Endothelial cell of umbilical vein (primary cell): ENCODE results near the gene ETV7. TPM values are rescaled to one million over a fixed set of nuclear protein-coding genes. Genes with fewer than 3 reads are reported as not detected.

ENCODE experiments used
- BruUV-seq: library from RNA; stranded (reverse); fragments of 400-500 nt; replicated peaks from 2 replicates; lab custom pipeline; 2021; lab: Mats Ljungman, UMichigan
- CTCF ChIA-PET: fragments of 300-600, 350-600 bp; sonication (Branson Sonifier 250); formaldehyde crosslinking; loops from one replicate; lab custom pipeline; 2021; ENCODE audit warnings: antibody characterized with exemption, inconsistent platforms; lab: Charles Lee
- POLR2A ChIA-PET: fragments of 300-600, 350-600 bp; sonication (Branson Sonifier 250); formaldehyde crosslinking; loops from one replicate; lab custom pipeline; 2021; ENCODE audit warnings: antibody characterized with exemption, inconsistent platforms; lab: Charles Lee
- DNase-seq: peaks from one replicate; pipeline ENCODE4 v3.0.0-alpha.2; 2011; ENCODE audit warnings: low read depth, low spot score
- FAIRE-seq: peaks from 2 replicates; lab custom pipeline; 2011; peaks lifted over from hg19 to GRCh38; lab: Jason Lieb, UNC
- H2AFZ ChIP-seq: 2 replicates; pipeline ENCODE4 v1.6.0; 2012; ENCODE audit warnings: low read depth, low read length, control low read depth, inconsistent platforms
- H3K27ac ChIP-seq: 2 replicates; pipeline ENCODE4 v1.5.1; 2011; ENCODE audit warnings: low read depth, mild to moderate bottlenecking, control low read depth, low read length, moderate library complexity; ENCODE audit not compliant: insufficient read depth
- H3K27me3 ChIP-seq, 2 experiments: 2 replicates each; pipeline versions ENCODE4 v1.6.0 to v1.6.1; 2011; ENCODE audit warnings: low read length in 2 of 2, mixed read lengths in 1 of 2; ENCODE audit not compliant: control insufficient read depth in 2 of 2, insufficient read depth in 2 of 2
- H3K36me3 ChIP-seq, 2 experiments: 2 replicates in 1 of 2; 3 replicates in 1 of 2; pipeline ENCODE4 v1.5.1; 2011; ENCODE audit warnings: low read length in 2 of 2, mild to moderate bottlenecking in 1 of 2, moderate library complexity in 1 of 2; ENCODE audit not compliant: control insufficient read depth in 2 of 2, insufficient read depth in 2 of 2; ENCODE audit errors: extremely low read depth in 1 of 2
- H3K4me1 ChIP-seq: 3 replicates; pipeline ENCODE4 v1.5.1; 2011; ENCODE audit warnings: mild to moderate bottlenecking, low read length; ENCODE audit not compliant: control insufficient read depth, insufficient read depth; ENCODE audit errors: extremely low read depth
- H3K4me2 ChIP-seq: 2 replicates; pipeline ENCODE4 v1.6.1; 2011; ENCODE audit warnings: low read length, control low read depth, mixed read lengths; ENCODE audit not compliant: insufficient read depth
- H3K4me3 ChIP-seq, 3 experiments: fragments of 200-600 bp in 1 of 3; sonication (generic), shearing (Covaris generic) in 1 of 3; replicated peaks in 1 of 3; 2 replicates each; pipeline ENCODE4 v1.5.1; 2011 to 2016; ENCODE audit warnings: control low read depth in 3 of 3, low read length in 3 of 3, mild to moderate bottlenecking in 2 of 3, inconsistent platforms in 1 of 3, low read depth in 1 of 3, moderate library complexity in 1 of 3; ENCODE audit not compliant: insufficient read depth in 1 of 3
- H3K79me2 ChIP-seq: 2 replicates; pipeline ENCODE4 v1.6.0; 2012; ENCODE audit warnings: low read length, inconsistent platforms; ENCODE audit not compliant: control insufficient read depth, insufficient read depth
- H3K9ac ChIP-seq: replicated peaks from 2 replicates; pipeline ENCODE3; 2011; ENCODE audit warnings: low read length, control low read depth; ENCODE audit not compliant: insufficient read depth; ENCODE audit errors: extremely low read depth
- H3K9me1 ChIP-seq: replicated peaks from 3 replicates; pipeline ENCODE4 v1.6.0; 2011; ENCODE audit warnings: mild to moderate bottlenecking, low read length; ENCODE audit not compliant: control insufficient read depth, insufficient read depth; ENCODE audit errors: extremely low read depth
- H3K9me3 ChIP-seq: replicated peaks from 2 replicates; pipeline ENCODE4 v1.5.1; 2012; ENCODE audit warnings: low read length, inconsistent platforms; ENCODE audit not compliant: control insufficient read depth, insufficient read depth
- H4K20me1 ChIP-seq: replicated peaks from 2 replicates; pipeline ENCODE3; 2011; ENCODE audit warnings: mild to moderate bottlenecking, low read length; ENCODE audit not compliant: control insufficient read depth, insufficient read depth; ENCODE audit errors: extremely low read depth
- EZH2 ChIP-seq: IDR thresholded peaks from 2 replicates; pipeline ENCODE4 v1.6.1; 2012; ENCODE audit warnings: borderline replicate concordance, low read depth, mild to moderate bottlenecking, moderate library complexity, low read length, inconsistent platforms; ENCODE audit not compliant: severe bottlenecking
- FOS ChIP-seq: IDR thresholded peaks from 2 replicates; pipeline ENCODE4 v1.6.1; 2011; ENCODE audit warnings: mild to moderate bottlenecking, low read length, moderate library complexity, borderline replicate concordance; ENCODE audit not compliant: insufficient read depth
- GATA2 ChIP-seq: IDR thresholded peaks from 2 replicates; pipeline ENCODE4 v1.7.0; 2011; ENCODE audit warnings: low read depth, mild to moderate bottlenecking, moderate library complexity, mixed read lengths, low read length; ENCODE audit not compliant: insufficient read length, insufficient read depth
- MAX ChIP-seq: IDR thresholded peaks from 2 replicates; pipeline ENCODE4 v1.6.1; 2011; ENCODE audit not compliant: insufficient read depth, insufficient read length
- MYC ChIP-seq: IDR thresholded peaks from one replicate; pipeline ENCODE4 v1.6.1; 2011; ENCODE audit warnings: mild to moderate bottlenecking, low read depth, low read length
- POLR2A ChIP-seq: IDR thresholded peaks from 2 replicates; pipeline ENCODE4 v1.6.1; 2012; ENCODE audit warnings: low read depth, mild to moderate bottlenecking, control low read depth, low read length
- POLR2AphosphoS5 ChIP-seq: IDR thresholded peaks from 2 replicates; pipeline ENCODE4 v1.6.1; 2012; ENCODE audit warnings: low read depth, mild to moderate bottlenecking, control low read depth, low read length, moderate library complexity; ENCODE audit not compliant: insufficient read depth
- dilution Hi-C: fragments of 300-500 bp; cut with MboI; formaldehyde crosslinking; loops from one replicate; pipeline ENCODE4 v1.15.0; 2019; ENCODE audit warnings: low sequenced_read_pairs; ENCODE audit not compliant: extremely low pct_ligation_motif_present
- intact Hi-C: fragments of 100-400 bp; cut with micrococcal nuclease; formaldehyde crosslinking; loops from one replicate; pipeline ENCODE4 v1.10.0; 2022
- polyA plus RNA-seq, 4 experiments: library from polyadenylated mRNA; depleted of rRNA in 3 of 4; stranded (reverse) in 3 of 4; unstranded in 1 of 4; fragments of >200 nt; gene quantifications; 2 replicates each; pipeline versions ENCODE4 v1.2.1 to v1.2.3, GENCODE V29; 2011 to 2012; ENCODE audit warnings: missing spikeins in 1 of 4
- total RNA-seq: library from RNA; stranded (reverse); gene quantifications from 2 replicates; pipeline ENCODE4 v1.2.3, GENCODE V29; 2021
- TF ChIP-seq, protein P1 (sequence below), 2 donors: IDR thresholded peaks; 1 replicate in 1 of 2; 2 replicates in 1 of 2; pipeline ENCODE4 v1.5.1; 2011; ENCODE audit warnings: low read length in 2 of 2, mild to moderate bottlenecking in 2 of 2, moderate library complexity in 2 of 2, control low read depth in 1 of 2, inconsistent platforms in 1 of 2, low read depth in 1 of 2; ENCODE audit not compliant: insufficient read depth in 1 of 2; ENCODE audit errors: extremely low read depth in 1 of 2

The ETV7 gene
- total and polyA plus RNA-seq, 2 donors (not counting 3 experiments of a cell fraction or from before 2014, with no cell fraction given) = 0.23 to 0.58 TPM

- no peaks in the 10 kb centered on the region for H3K9me3 ChIP-seq
- dilution Hi-C loops = no loop called here
- H3K9me1 ChIP-seq = no peaks in the 10 kb centered on the region
- ChIA-PET CTCF (no interaction called here), POLR2A (no interaction called here)
- intact Hi-C loops = no loop called here
- no peak overlapping the region for H3K4me2 ChIP-seq
- FAIRE-seq (no peak), DNase-seq (no peak)
- H3K79me2 ChIP-seq = no peaks in the 10 kb centered on the region
- no peak for TF ChIP-seq FOS
- TF ChIP-seq, protein P1, sequence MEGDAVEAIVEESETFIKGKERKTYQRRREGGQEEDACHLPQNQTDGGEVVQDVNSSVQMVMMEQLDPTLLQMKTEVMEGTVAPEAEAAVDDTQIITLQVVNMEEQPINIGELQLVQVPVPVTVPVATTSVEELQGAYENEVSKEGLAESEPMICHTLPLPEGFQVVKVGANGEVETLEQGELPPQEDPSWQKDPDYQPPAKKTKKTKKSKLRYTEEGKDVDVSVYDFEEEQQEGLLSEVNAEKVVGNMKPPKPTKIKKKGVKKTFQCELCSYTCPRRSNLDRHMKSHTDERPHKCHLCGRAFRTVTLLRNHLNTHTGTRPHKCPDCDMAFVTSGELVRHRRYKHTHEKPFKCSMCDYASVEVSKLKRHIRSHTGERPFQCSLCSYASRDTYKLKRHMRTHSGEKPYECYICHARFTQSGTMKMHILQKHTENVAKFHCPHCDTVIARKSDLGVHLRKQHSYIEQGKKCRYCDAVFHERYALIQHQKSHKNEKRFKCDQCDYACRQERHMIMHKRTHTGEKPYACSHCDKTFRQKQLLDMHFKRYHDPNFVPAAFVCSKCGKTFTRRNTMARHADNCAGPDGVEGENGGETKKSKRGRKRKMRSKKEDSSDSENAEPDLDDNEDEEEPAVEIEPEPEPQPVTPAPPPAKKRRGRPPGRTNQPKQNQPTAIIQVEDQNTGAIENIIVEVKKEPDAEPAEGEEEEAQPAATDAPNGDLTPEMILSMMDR (IDR thresholded peaks at IDR 0.05; ENCODE audit: extremely low read depth in 1 of 2, insufficient read depth in 1 of 2, low read depth in 1 of 2, low read length in 2 of 2) = no peak
- no peak for TF ChIP-seq MAX
- no peak for TF ChIP-seq POLR2A
- TF ChIP-seq MYC = no peak
- no peak for TF ChIP-seq POLR2AphosphoS5
- no peak for TF ChIP-seq EZH2
- no peak for TF ChIP-seq GATA2
- H3K36me3 ChIP-seq = no peaks in the 10 kb centered on the region
- no peaks in the 10 kb centered on the region for H4K20me1 ChIP-seq
- H3K27me3 ChIP-seq = peaks cover 18 to 27% of the 10 kb centered on the region in 2 experiments
- H3K4me3 ChIP-seq = no peak overlapping the region
- no peak overlapping the region for H3K27ac ChIP-seq
- H3K4me1 ChIP-seq = peaks cover 13% of the 10 kb centered on the region
- H3K9ac ChIP-seq = no peak overlapping the region
- no TSS peak for BruUV-seq
- no peak overlapping the region for H2AFZ ChIP-seq
Measured at GRCh38 chr6:36389353-36389752, 1.9 kb upstream of the ETV7 start.
